Central memory CD4-positive, alpha-beta T cell (primary cell): Measurements from ENCODE around the gene SLC6A7.

Experiments used
- DNase-seq: peaks from one replicate; pipeline ENCODE4 v3.0.0; 2022
- total RNA-seq, 3 experiments: gene quantifications; one replicate each; lab custom pipeline; 2026; lab: John Stamatoyannopoulos, UW

SLC6A7 gene
- total RNA-seq = 0 reads per million in 3 experiments

DNA sequence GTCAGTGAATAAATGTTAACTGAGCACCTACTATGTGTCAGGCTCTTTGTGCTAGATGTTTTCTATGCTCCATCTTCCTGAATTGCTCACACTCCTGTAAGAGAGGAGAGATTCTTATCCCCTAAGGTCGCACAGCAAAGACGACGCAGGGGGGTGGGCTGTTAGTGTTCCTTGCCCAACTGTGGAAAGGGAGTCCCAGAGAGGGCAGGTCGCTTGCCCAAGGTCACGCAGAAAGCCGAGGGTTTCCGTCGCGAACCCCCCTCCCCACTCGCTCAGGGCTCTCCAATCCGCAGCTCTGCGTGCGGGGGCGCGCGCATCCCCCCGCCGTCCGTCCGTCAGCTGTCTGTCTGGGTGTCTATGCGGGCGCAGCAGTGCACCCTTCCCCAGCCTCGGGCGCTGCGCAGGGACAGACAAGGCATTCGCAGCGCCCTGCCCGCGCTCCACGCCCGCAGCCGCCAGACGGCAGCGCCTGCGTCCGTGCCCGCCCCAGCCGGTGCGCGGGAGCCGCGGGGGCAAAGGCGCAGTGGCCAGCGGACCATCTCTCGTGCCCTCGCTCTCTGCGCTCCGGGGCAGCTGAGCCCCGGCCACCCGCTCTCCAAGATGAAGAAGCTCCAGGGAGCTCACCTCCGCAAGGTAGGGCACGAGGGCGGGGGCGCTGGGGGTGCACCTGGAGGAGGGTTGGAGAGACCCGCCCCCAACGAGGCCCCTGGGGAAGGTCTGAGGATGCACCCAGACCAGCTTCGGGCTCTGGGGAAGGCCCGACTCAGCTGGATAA is at the start of gene SLC6A7:
TSS of gene SLC6A7 (plus strand) at position 335 of the 775 bp plus-strand sequence. CDS start at position 601, 266 bp downstream.
- DNase-seq = no peak

- DNase-seq = no peak
Measured at GRCh38 chr5:150140830-150141229, 49.0 kb upstream of the SLC6A7 start.

DNA sequence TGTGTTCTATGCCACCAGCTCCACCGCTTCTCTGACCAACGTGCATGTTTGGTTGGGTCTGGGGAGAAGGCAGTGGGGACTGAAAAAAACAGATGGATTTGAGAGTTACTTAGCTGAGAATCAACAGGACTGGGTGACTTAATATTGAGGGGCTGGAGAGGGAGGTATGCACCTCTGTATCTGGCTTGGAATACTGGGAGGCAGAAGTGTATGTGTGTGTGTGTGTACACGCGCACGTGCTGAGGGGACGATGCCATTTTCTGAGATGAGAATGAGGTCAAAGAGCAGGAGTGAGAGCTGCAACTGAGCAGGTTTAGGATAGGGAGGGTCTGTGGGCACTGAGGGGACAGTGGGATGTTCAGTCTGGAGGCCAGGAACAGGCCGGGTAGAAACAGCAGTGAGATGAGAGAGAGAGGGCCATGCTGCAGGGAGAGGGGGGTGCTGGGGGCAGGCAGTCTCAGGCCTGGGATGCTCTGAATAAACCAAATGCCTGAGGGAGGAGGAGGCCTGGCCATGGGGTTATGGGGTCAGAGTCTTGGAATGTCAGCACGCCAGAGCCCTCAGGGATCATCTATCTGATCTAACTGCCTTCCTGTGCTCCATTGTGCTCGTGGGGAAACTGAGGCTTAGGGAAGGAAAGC is 48.2 kb upstream of the SLC6A7 start:
- DNase-seq = no peak

GRCh38 chr5:150142185-150142958 is 47.5 kb upstream of the SLC6A7 start:
- DNase-seq = no peak

GRCh38 chr5:150142959-150143349 is 46.9 kb upstream of the SLC6A7 start:
- no peak for DNase-seq

DNA sequence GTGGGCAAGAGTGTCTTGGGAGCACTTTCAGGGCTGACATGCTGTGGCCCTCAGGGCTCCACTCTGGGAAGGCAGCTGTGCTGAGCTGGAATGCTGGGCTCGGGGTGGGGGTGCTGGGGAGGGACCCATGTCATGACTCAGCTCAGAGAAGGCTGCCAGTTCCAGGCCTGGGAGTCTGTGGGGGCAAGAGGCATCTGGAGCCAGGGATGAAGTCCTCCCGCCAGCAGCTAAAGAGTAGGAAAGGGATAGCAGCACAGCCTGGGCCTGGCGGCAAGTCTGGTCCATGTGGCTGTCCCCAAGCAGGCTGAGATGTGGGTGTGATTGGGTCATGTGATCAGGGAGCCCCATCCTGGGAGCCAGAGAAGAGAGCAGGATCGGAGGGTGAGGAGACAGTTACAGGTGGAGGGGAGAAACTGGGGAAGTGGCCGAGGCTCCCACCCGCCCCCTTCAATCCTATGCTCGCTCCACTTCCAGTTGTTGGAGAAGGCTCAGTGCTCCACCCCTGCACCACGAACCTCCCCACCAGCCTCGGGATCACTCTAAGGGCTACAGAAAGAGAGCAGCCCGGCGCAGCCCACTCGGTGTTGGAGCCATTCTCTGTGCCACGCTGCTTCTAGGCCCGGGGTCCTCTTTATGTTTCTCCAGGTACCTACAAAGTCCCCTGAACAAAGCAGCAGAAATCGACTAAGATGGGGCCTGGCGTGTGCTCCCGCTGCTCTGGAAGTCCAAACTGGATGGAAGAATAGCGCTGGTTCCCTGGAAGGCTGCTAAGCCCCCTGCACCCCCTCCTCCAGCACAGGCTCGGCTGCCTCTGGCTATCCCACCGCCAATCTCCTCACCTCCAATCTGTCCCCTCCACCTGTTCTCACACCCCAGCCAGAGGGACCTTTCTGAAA is 46.3 kb upstream of the SLC6A7 start:
- no peak for DNase-seq

DNA sequence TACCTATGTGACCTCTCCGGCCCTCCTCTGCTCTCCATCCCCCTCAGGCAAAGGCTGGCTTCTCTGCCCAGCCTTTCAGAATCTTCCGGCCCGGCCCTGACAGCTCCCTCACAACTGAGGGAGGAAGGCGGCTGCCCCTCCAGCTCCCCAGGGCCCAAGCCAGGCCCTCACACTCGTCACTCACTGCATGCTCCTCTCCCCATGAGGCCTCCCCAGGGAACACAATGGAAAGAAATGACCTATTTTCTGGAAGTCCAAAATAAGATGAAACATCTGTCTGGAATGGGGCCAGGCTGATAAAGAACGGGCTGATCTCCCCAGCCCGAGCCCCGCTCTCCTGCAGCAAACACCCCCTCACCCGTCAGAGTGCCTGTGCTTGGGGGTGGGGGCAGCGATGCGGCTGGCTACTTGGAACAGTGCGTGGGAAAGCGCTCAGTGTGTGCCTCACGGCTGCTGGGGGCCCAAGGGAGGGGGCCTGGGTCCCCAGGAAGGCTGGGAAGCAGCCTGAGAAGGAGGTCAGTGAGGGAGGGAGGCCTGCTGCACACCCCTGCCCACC is 45.5 kb upstream of the SLC6A7 start:
- DNase-seq = no peak

- no peak for DNase-seq
Measured at GRCh38 chr5:150144879-150145278, 45.0 kb upstream of the SLC6A7 start.

DNA sequence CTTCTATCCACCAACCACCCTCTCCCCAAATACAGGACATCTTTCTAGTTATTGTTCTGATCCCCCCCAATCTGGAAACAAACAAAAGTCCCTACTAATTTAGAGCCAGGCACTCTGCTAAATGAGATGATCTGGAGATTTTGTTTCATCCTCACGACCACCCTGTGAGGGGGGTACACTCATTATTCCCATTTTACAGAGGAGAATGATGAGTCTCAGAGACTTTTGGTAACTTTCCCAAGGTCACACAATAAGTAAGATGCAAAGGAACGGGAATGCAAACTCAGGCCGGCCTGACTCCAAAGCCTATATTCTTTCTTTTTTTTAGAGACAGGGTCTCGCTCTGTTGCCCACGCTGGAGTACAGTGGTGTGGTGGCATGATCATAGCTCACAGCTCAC is 43.6 kb upstream of the SLC6A7 start:
- no peak for DNase-seq

DNA sequence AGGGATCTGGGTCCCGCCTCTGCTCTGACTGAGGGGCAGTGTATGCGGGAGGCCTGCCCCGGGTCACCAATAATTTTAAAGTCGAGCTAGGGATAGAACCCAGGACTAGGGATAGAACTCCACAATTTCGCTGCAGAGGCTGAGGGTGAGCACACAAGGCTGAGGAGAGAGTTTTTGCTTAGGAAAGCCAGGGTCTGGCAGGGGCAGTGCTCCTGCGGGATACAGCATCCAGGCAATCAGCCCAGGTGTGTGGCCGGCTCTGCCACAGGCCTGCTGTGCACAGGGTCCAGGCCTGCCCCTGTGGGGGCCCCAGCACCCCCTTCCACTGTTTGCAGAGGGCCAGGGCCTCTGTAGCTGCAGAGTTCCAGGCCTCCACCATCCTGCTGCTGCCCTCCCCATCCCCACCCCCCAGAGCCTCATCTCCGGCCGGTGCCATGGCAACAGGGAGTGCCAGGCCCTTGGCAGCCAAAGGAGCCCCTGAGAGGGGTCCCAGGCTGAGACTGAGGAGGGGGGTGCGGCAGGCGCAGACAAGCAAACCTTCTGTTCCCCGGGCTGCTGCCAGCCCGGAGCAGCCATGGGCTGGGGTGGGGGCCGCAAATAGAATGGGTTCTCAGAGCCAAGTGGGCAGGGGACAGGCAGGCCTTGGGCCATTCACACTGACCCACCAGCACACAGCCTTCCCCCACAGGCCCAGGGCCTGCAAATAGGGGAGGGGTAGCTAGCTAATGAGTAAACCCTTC is 42.8 kb upstream of the SLC6A7 start:
- no peak for DNase-seq

DNA sequence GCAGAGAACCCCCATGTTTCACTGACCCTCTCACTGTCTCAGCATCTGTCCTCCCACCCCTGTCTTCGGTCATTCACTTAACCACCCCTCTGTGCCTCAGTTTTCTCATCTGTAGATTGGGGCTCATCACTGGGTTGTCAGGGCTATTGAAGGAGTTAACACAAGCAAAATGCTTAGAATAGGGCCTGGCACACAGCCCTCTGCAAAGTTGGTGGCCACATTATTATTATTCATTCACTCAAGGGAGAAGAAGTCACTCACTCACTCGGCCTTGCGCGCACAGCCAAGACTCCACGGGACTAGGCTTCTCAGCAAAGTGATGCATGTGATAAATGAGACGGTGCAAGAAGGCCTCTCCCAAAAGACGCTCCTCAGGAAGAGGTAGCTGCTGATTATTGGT is 42.2 kb upstream of the SLC6A7 start:
- DNase-seq = no peak

DNA sequence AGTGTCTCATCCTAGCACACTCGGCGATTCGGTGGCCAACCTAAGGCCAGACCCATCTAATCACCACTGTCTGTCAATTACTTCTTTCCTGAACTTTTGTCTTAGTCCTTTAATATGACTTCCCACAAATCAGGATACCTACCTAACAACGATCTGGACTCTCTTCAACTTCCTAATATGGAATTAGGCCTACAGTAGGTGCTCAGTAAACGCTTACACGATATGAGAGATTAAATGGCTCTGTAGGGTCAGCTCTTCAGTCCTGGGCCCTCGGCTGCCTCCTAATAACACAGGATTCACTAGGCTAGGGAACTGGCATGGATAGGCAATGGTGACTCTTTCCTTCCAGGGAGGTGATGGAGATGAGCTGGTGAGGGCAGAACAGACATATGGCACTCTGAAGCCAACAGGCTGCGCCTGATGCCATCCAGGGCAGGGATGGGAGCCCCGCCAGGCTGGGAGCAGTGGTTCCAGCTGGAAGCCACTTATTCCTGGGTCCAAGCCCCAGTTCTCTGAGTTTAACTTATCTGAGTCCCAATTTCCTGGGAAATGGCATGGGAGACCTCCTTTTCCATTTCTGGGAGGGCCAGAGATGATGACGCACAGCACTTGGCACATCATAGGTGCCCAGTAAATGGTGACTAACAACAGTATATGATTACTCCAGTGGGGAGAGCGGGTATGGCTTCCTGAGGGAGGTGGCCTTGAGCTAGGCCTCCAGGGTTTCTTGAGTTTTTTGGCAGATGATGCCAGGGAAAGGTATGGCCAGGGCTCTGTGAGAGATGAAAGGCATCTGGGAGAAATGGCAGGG is 41.5 kb upstream of the SLC6A7 start:
- no peak for DNase-seq

GRCh38 chr5:150149618-150150017 is 40.2 kb upstream of the SLC6A7 start:
- DNase-seq = no peak

DNA sequence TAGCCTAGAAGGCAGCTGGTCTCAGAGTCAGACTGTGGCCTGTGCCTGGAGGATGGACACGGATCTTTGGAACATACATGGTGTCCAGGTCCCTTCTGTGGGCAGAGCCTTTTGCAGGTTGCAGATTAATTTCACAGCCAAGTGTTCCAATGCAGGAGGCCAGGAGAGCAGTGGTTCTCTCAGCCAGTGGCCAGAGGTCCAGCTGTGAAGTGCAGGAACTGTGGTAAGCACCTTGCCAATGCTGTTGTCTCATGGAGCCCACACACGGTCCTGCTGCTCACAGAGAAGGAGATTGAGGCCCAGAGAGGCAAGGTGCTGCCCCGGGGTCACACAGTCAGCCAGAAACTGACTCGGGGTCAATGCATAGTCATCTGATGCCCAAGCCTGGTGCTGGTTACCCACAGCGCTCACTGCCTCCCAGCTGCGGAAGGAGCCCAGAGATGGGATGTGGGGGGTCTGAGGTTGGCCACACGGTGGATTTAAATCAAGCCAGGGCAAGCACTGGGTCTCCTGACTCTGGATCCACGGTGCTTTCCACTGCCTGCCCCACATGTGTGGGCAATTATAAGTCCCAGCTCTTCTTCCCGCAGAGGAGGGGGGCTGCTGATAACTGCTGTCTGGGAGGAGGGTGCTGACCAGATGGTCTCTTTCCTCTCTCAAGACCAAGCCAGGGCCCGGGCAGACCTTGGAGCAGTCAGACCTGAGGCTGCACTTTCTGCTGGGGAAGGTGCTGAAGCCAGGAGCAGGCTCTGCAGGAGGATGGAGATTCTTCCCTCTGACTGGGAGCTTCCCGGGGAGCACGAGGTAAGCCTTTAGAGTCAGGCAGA is 37.0 kb upstream of the SLC6A7 start:
- no peak for DNase-seq

GRCh38 chr5:150153483-150153882 is 36.4 kb upstream of the SLC6A7 start:
- no peak for DNase-seq

DNA sequence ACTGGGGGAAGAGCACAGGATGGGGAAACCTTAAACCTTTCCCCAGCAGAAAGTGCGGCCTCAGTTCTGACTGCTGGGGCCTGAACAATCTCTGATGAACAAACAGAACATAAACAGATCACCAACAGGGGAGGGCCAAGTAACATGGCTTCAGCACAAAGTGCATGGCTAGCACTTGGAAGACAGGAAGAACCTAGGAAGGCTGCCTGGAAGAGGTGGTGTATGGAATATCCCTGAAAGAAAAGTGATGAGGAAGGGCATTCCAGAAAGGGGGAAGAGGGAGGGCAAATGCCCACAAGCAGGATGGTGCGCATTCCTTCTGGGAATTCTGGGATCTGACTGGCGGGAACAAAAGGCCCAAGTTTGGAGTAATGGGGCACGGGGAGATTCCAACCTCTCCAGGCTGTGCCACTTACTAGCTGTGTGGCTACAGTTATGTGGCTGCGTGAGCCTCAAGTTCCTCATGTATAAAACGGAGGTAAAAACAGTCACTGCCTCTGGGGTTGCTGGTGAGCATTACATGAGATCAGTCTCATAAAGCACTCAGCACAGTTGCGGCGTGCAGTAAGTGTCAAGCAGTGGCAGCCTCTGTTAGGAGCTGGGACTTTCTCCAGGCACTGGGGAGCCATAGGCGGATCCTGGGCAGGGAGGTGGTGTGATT is 35.8 kb upstream of the SLC6A7 start:
- DNase-seq = no peak

DNA sequence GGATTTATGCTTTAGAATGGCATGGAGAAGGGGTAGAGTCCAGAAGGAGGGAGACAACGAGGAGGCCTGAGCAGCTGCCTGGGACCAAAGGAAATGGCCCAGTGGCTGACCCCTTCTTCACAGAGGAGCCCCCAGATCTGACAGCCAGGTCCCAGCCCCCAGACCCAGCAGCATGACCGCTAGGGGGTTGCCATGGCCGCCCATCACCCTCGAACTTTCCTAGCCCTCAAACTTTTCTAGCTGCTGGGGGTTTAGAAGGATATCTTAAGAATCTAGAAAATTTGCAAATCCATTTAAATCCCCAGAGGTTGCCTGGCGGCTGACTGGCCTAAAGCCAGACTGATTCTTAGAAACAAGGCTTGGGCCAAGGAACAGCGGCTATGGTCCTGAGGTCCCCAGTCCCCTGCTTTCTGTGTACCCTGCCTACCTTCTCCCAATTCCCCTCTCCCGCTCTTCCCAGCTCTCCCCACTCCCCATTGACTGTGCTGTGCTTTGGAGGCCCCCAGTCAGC is 35.2 kb upstream of the SLC6A7 start:
- no peak for DNase-seq

DNA sequence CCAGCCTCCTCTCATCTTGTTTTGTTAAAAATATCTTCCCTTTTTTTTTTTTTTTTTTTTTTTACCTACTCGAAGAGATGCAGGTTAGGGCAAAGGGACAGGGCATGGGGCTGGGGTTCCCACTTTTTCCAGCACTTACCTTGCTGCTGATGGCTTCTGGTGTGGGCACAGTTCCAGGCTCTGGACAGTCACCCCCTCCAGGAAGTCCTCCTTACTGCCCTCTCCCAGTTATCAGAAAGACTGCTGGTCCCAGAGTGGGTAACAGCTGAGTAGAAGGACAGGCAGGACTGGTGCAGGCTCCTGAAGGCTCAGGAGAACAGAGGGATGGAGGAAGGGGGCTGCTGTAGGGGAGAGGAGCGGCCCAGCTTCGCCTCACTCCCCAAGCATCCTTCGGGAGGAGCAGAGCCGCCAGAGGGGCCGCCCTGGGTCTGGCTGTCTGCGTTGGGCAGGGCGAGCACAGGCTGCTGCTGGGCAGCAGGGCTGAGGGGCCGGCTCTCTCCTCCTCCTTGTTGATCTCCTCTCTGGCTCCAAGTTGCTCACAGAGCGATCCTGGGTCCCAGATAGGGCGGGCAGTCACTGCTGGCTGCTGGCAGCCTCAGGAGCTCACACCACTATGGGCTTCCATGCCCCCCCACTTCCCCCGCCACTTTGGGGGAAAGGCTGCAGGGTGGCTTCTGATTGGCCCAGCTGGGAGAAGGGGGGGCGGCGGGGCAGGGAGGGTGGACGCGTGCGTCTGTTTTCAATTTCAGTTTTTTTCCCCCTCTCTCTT is 34.4 kb upstream of the SLC6A7 start, which contains the start of gene PDGFRB:
TSS of gene PDGFRB (minus strand) at position 588 of the 769 bp plus-strand sequence. CDS start 18,798 bp downstream, outside the sequence.
- no peak for DNase-seq
